Medulla oblongata (tissue), 1 donor: ENCODE measurements around the gene ELOVL5.
"Not testable (repeated sequence)": the region's sequence is repeated elsewhere in the genome, so short reads cannot be mapped to it uniquely, and the experiment has no call there.

Experiments used
- DNase-seq: peaks from one replicate; pipeline ENCODE4 v3.0.0-alpha.2; 2015; ENCODE audit errors: extremely low spot score

The ELOVL5 gene, protein sequence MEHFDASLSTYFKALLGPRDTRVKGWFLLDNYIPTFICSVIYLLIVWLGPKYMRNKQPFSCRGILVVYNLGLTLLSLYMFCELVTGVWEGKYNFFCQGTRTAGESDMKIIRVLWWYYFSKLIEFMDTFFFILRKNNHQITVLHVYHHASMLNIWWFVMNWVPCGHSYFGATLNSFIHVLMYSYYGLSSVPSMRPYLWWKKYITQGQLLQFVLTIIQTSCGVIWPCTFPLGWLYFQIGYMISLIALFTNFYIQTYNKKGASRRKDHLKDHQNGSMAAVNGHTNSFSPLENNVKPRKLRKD

DNA sequence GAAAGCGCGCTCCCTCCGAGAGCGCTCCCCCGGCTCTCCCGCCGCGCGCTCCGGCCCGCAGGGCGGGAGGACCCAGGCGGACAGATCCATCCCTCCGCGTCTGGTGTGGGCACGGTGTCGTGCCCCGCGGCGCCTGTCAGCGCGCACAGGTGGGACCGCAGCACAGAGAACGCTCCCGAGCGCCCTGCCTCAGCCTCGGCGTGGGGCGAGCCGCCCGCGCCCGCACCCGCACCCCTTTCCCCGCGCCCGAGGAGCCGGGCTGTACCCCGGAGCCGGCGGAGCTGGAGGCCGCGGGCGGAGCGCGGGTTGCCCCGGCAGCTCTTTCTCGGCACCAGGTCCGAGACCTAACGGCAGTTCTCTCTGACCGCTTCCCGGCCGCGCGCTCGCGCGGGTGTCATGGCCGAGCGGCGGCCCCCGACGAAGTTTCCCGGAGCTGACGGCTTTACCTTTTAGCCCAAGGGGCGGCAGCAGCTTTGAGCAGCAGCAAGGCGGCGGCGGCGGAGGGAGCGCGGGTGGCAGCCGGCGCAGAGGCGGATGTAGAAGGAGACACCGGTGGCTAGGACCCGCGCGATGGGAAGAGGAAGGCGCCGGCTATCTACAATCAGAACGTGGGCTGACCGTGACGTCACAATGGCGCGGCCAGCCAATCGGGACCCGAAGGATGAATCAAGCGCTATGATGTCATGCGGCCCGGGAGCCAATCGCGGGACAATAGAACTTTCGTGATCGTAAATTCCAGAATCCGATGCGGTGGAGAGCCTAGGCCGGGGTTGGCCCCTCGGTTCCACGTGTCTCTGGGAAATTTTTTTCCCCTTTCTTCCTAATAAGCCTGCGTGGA lies at the start of gene ELOVL5:
Gene ELOVL5, minus strand, starts transcription at position 580 of the 838 bp plus-strand sequence. CDS start 53,251 bp downstream, outside the sequence.
- DNase-seq, result peak; percentile 99

DNA sequence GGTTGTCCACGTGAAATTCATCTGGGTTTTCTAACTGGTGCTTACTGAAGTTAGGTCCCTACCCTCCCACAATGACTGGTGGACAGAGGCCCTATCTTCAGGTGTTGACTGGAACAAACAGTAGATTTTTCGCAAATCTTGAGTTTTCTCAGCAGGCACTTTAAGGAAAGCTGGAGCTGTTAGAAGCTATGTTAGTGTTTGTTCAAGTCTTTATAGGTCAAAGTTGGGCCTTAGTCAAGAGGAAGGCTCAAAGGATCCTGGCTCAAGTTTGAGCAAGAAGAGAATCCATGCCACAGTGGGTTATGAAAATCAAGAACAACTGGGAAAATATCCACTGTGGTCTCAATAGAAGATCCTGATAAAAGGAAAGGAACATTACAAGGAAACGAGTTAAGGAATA lies 48.5 kb upstream of the ELOVL5 start:
- DNase-seq, result no peak

DNA sequence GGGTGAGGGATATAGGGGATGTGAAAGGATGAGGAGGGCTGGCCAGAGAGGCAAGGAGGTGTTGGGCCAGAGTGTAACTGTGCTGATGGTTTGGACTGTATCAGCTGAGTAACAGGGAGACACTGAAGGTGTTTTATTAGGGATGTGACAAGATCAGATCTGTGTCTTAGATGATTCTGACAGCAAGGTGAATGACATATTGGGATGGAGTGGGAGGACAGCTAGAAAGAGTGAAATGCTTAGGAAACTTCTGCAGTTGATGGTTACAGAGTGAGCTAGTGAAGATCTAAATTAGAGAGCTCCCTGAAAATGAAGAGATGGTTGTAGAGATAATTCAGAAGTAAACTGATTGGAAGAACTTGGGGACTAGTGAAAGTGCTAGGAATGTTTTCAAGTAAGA lies 47.2 kb upstream of the ELOVL5 start:
- no peak for DNase-seq

DNA sequence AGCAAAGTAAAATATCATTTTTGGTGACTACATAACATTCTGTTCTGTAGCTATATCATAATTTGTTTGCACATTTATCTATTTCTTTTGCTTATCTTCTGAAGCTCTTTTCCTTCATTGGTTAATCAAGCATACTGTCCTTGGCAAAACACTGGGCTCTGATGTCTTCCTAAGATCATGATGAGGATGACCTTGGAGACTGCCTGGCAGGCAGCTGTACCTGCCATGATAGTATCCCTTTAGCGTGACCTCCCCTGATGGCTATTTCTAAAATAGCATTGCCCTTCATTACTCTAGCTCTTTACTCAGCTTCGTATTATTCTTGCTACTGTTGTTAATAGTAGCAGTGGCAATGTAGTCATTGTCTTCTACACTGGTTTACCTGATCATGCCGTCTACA lies 46.0 kb upstream of the ELOVL5 start:
- no peak for DNase-seq

DNA sequence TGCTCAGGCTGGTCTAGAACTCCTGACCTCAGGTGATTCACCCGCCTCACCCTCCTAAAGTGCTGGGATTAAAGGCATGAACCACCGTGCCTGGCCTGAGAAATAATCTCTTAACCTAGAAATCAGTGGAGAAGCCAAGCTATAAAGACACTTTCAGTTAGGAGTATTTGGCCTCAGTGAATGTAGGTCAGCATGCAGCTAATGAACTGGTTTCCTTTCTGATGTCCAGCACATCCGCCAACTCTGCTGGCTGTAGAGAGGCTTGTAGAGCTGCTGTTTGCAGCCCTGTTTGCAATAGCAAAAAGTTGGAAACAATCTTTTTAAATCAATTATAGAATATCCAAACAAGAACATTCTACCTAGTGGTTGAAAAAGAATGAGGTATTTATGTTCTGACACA lies 42.4 kb upstream of the ELOVL5 start:
- peak; percentile 13 for DNase-seq

DNA sequence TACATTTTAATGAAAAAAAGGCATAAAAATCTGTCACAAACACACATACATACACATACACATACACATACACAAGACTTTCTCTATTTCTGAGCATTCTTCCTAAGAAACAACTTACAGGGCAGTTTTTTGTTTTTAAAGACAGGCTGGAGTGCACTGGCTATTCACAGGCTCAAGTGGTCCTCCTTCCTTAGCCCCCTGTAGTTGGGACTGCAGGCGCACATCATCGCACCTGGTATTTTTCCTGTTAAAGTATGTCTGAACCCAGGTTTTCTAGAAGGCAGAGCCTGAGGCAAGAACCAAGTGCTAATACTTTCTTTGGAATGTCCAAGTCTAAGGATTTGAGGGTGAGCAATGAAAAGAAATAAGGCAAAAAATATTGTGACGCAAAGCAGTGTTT lies 41.3 kb upstream of the ELOVL5 start:
- no peak for DNase-seq

DNA sequence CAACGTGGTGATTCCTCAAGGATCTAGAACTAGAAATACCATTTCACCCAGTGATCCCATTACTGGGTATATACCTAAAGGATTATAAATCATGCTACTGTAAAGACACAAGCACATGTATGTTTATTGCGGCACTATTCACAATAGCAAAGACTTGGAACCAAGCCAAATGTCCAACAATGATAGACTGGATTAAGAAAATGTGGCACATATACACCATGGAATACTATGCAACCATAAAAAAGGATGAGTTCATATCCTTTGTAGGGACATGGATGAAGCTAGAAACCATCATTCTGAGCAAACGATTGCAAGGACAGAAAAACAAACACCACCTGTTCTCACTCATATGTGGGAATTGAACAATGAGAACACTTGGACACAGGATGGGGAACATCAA lies 39.9 kb upstream of the ELOVL5 start:
- not testable (repeated sequence) for DNase-seq

DNA sequence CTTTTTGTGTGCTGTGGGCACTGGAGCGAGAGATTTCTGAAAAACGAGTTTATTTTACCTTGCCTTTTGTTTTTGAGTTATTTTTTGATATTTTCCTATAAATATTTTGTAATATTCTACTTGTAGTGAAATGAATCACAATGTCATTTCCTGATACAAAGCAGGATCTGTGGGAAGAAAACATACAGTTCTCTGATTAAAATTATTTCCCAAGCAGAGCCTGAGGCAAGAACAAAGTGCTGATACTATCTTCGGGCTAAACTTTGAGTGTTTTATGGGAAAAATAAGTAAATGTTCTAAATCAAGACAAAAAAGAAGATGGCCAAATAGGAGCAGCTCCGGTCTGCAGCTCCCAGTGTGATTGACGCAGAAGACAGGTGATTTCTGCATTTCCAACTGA lies 33.7 kb upstream of the ELOVL5 start:
- no peak for DNase-seq

DNA sequence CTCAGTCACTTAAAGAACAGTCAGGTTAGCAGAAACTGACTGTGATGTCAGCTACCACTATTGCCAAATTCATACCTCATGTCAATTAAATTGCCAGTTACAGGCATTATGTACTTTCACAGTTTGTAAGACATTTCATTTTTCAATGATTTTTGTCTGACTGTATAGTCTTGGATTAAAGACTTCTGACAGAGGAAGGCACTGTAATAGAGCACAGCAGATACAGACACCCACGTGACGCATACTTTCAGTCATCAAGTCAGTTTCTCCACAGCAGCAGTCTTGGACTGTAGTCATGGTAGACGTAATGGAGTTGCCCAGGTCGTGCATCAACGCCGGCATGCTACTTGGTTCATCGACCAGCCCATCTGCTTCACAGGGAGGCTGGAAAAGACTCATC lies 29.5 kb upstream of the ELOVL5 start:
- no peak for DNase-seq

DNA sequence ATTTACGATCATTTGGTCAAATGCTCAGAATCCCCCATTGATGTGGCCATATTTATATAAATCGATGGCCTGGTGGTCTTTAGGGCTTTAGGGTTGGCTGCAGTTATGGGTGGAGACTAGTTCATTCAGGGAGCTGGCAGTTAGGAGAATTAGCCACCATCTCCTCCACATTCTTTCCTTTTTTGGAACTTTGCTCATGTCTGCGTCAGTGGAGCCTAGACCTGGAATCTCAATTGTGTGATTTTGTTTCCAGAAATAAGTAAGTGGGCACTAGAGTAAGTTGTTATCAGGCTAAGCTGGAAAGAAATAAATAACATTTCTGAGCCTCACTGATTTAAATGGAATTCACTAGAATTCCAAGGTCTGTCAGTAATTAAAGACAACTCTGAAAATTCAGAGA lies 29.0 kb upstream of the ELOVL5 start:
- no peak for DNase-seq

DNA sequence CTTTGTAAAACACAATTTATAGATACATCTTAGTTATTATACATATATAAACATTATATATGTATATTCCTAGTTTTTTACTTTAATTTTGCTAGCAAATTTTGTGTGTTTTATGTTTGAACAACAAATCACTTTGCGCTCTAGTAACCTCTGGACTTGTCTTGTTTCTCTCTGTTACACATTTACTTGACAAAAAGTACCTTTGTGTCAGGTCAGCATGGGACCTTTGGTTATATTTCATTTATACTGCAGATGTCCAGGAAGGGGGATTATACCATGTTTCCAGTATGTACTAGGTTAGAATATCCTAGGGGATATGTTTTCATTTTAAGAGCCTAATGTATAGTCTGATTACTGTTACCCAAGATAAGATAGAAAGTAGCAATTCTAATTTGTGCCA lies 28.5 kb upstream of the ELOVL5 start:
- DNase-seq, result no peak

DNA sequence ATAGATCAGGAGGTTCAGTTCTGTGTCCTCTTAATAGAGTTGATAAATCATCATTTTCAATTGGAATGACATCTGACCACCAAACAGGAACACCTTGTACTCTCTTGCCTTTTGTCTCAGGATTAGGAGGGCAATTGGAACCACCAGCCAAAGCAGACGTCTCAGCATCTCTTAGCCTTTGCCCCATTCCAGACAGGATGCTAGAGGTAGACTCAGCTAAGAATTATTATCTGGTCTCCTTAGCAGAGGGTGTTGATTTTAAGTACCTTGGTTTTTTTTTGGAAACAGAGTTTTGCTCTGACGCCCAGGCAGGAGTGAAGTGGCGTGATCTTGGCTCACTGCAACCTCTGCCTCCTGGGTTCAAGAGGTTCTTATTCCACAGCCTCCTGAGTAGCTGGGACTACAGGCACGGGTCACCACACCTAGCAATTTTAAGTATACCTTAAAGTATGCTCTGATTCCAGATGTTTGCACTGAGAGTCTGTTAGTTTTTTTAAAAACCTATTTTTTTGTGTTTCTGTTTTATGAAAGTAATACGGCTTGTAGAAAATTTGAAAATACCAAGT lies 28.0 kb upstream of the ELOVL5 start:
- no peak for DNase-seq

DNA sequence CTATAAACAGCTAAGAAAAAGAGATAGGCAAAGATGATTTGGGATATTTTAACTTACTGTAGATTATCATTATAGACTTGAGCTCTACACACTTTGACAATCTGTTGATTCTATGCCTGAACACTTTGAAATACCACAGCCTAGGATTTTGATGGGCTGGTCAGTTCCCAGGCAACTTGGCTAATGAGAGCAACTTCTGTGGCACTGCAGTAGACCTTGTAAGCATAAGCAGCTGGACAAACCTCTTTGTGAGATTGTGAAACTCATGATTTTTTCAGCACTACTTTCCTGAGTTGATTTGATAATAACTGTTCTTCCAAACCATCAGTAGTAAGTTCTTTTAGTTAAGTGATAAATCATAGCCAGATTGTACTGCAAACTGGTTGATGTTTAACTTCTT lies 27.1 kb upstream of the ELOVL5 start:
- DNase-seq, result no peak

DNA sequence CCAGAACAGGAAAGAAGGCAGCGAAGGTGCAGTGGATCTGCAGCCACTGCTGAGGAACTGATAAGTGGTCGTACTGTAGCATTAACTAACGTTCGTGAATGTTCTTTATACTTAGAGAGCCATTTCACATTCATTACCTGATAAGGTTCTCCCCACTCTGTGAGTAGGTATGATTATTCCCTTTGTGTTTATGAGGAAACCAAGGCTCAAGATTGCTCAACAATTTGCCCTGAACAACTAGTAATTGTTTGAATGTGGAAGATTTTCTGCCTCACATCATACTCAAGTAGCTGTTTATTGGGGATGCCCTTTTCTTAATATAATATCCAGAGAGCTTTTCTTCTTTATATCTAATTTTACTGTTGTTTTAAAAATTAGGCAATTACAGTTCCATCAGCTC lies 24.9 kb upstream of the ELOVL5 start:
- DNase-seq, result no peak

DNA sequence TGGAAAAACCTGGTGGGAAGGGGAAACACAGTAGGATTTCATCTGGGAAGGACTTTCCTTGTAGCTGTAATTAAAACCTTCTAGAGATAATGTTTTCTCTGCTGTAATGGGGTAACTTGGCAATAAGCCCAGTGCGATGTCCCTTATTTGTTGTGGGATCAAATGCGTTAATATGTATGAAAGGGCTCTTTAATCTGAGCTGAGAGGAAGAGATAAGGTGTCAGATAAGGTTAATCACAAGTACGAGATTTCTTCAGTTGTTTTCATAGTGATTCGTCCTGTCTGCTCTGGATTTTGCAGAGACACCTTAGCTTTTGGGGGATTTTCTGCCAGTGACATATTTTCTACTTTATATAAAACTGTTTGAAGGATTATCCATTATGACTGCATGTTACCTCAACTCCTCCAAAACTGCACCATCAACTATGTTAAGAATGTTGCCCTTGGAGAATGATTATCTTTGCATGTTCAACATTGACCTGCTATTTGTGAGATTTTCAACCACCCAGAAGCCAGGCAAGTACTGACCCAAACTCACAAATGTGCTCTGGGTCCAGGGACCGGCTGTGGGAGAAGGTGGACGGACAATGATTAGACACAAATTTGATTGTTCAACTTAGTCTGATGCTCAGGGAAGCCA lies 21.2 kb upstream of the ELOVL5 start:
- no peak for DNase-seq

DNA sequence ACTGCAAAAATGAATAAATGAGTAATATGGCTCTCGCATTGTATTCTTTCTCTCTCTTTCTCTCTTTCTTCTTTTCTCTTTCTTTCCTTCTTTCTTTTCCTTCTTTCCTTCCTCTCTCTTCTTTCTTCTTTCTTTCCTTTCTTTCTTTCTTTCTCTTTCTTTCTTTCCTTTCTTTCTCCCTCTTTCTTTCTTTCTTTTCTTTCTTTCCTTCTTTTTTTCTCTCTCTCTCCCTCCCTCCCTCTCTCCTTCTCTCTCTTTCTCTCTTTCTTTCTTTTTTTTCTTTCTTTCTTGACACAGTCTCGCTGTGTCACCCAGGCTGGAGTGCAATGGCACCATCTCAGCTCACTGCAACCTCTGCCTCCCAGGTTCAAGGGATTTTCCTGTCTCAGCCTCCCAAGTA lies 20.3 kb upstream of the ELOVL5 start:
- no peak for DNase-seq

DNA sequence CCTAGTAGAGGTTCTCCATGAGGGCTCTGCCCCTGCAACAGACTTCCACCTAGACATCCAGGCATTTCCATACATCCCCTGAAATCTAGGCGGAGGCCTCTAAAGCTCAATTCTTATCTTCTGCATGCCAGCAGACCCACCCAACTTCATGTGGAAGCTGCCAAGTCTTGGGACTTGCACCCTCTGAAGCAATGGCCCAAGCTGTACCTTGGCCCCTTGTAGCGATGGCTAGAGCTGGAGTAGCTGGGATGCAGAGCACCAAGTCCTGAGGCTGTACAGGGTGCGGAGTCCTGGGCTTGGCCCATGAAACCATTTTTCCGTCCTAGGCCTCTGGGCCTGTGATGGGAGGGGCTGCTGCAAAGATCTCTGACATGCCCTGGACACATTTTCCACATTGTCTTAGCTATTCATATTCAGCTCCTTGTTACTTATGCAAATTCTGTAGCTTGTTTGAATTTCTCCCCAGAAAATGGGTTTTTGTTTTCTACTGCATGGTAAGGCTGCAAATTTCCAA lies 17.4 kb upstream of the ELOVL5 start:
- DNase-seq, result no peak

DNA sequence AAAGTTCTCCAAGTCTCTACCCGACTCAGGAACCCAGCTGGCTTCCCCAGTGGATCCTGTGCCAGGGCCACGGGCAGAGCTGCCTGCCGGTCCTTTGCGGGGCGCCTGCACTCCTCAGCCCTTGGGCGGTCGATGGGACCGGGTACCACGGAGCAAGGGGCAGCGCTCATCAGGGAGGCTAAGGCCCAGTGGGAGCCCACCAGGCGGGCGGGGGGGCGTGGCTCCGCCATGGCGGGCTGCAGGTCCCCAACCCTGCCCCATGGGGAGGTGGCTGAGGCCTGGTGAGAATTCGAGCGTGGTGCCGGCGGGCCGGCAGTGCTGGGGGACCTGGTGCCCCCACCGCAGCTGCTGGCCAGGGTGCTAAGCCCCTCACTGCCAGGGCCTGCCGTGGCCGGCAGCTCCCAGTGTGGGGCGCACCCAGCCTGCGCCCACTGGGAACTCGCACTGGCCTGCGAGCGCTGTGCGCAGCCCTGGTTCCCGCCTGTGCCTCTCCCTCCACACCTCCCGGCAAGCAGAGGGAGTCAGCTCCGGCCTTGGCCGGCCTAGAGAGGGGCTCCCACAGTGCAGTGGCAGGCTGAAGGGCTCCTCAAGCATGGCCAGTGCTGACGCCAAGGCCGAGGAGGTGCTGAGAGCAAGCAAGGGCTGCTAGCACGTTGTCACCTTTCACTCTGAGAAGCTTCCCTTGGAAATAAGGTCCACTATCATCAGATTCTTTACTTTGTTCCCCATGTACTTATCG lies 14.8 kb upstream of the ELOVL5 start:
- no peak for DNase-seq

DNA sequence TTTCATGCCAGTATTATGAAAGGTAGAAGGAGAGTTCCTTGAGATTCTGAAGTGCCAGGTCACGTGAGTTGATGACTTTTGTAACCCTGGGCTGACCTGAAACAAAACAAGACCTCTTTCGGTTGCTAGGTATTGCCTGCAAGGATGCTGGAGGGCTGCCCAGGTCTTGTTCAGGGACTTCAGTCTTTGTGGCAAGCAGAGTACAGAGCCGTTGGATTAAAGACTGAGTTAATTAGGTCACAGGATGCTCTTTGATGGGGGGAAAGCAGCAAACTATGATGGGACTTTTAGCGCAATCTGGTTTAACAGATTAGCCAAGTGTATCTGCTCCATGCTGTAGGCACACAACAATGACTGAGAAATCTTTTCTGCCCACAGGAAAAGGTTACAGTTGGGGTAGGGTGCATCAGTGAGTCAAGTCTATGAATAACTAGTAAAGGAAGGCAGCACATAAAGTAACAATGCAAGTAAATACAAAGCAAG lies 12.8 kb upstream of the ELOVL5 start:
- DNase-seq, result no peak

DNA sequence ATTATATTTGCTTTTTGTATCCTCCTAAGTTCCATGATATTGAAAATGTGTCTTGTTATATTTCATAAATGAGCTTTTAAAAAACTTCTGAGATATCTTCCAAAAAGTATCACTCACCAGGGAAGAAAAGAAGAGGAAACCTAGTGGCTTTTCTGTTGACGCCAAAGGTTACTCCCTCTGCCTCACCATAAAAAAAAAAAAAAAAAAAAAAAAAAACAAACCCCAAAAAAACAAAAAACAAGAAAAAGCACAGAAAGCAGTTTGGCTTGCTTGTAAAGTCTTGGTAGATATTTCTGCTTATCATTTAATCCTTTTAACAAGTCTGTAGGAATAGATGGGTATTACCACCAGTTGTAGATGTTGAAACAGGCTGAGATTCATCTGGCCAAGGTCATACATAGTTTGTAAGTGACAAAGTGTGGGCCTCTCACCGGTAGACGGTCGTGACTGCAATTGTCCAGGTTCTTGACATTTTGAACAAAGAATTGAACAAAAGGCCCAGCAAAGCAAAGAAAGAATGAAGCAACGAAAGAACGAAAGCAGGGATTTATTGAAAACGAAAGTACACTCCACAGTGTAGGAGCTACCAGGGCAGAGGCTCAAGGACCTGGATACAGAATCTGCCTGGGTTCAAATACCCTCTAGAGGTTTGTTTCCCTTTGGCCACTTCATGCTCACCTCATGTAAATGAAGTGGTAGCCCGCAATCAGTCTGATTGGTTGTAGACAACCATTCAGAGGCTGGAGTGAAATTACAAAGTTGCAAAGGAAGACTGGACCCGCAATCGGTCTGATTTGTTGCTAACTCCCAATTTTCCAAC lies 11.6 kb upstream of the ELOVL5 start:
- peak; percentile 48 for DNase-seq

DNA sequence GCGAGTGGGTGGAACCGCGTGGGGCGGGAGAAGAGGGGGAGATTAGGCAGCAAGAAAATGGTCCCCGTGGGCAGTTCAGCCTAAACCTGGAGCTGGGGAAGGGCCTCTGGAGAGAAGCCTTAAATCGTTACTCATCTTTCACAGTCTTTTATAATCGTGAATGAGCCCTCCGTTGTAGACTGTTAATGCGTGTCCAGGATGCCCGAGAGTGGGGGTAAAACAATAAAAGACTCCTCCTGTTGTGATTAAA lies 11.0 kb upstream of the ELOVL5 start:
- no peak for DNase-seq
